Astrocyte of the cerebellum (primary cell): ENCODE results near the gene FXN.

ENCODE experiments used
- DNase-seq: peaks from one replicate; pipeline ENCODE4 v3.0.0-alpha.2; 2011; ENCODE audit warnings: low read depth
- H3K4me3 ChIP-seq: 2 replicates; pipeline ENCODE4 v1.5.1; 2011; ENCODE audit warnings: mild to moderate bottlenecking, low read depth, low read length, moderate library complexity
- CTCF ChIP-seq: IDR thresholded peaks from 2 replicates; pipeline ENCODE4 v1.5.1; 2012; ENCODE audit warnings: low read length, low read depth, moderate library complexity, mild to moderate bottlenecking; ENCODE audit errors: missing control alignments
- in situ Hi-C: cut with HindIII; loops from 2 replicates; pipeline ENCODE4 v1.10.0; 2017; ENCODE audit warnings: low sequenced_read_pairs

FXN gene

GRCh38 chr9:69034071-69034470 lies 1.5 kb upstream of the FXN start:
- no peak for TF ChIP-seq CTCF
- in situ Hi-C loops = no loop called here
- no peak overlapping the region for H3K4me3 ChIP-seq
- DNase-seq = no peak

GRCh38 chr9:69036309-69036708 lies 757 bp downstream of the FXN start:
- no peak for TF ChIP-seq CTCF
- no peak for DNase-seq
- peak overlapping the region; percentile 65 for H3K4me3 ChIP-seq
- in situ Hi-C loops = no loop called here

- in situ Hi-C loops = no loop called here
- H3K4me3 ChIP-seq = peak overlapping the region; percentile 65
- no peak for TF ChIP-seq CTCF
- no peak for DNase-seq
Measured at GRCh38 chr9:69036799-69037198, 1.2 kb downstream of the FXN start.

GRCh38 chr9:69040646-69041045 lies 5.1 kb downstream of the FXN start:
- no peak for TF ChIP-seq CTCF
- in situ Hi-C loops = no loop called here
- no peak overlapping the region for H3K4me3 ChIP-seq
- DNase-seq = no peak

GRCh38 chr9:69044240-69045219 lies 9.0 kb downstream of the FXN start:
- H3K4me3 ChIP-seq = no peak overlapping the region
- in situ Hi-C loops = no loop called here
- no peak for TF ChIP-seq CTCF
- DNase-seq = no peak

GRCh38 chr9:69045821-69046220 lies 10.3 kb downstream of the FXN start:
- no peak for DNase-seq
- TF ChIP-seq CTCF = no peak
- in situ Hi-C loops = no loop called here
- no peak overlapping the region for H3K4me3 ChIP-seq
